GM10266 (cell line): ENCODE data around the gene SIRT4.

Source experiments
- DNase-seq: peaks from one replicate; pipeline ENCODE4 v3.0.0; 2012; ENCODE audit errors: extremely low spot score
- CTCF ChIP-seq: IDR thresholded peaks from 2 replicates; pipeline ENCODE4 v1.5.1; 2012; ENCODE audit warnings: mild to moderate bottlenecking, low read depth; ENCODE audit not compliant: control insufficient read depth, insufficient read depth; ENCODE audit errors: missing control alignments

Gene SIRT4

GRCh38 chr12:120317224-120318105 is 15.3 kb downstream of the SIRT4 start:
- peak; percentile 50 for TF ChIP-seq CTCF
- peak; percentile 97 for DNase-seq

- DNase-seq = no peak
- no peak for TF ChIP-seq CTCF
Observed at GRCh38 chr12:120321382-120322202, 19.5 kb downstream of the SIRT4 start.

GRCh38 chr12:120323772-120324171 is 21.7 kb downstream of the SIRT4 start:
- no peak for DNase-seq
- no peak for TF ChIP-seq CTCF

GRCh38 chr12:120324841-120325417 is 22.8 kb downstream of the SIRT4 start:
- no peak for DNase-seq
- TF ChIP-seq CTCF = no peak

- no peak for DNase-seq
- TF ChIP-seq CTCF = no peak
Observed at GRCh38 chr12:120327593-120327992, 25.5 kb downstream of the SIRT4 start, which contains the start of gene PLA2G1B. TSS of gene PLA2G1B (minus strand) at chr12:120327779. CDS start at chr12:120327753, 26 bp downstream.

GRCh38 chr12:120328228-120328627 is 26.1 kb downstream of the SIRT4 start:
- DNase-seq = no peak
- TF ChIP-seq CTCF = no peak
